HG03460 (cell line): Measurements from ENCODE around the gene SULF2.

Source experiments
- ATAC-seq: cut with Tn5 transposase; IDR thresholded peaks from one replicate; pipeline ENCODE4 v1.9.1; 2021; ENCODE audit not compliant: unreplicated experiment

The SULF2 gene

DNA sequence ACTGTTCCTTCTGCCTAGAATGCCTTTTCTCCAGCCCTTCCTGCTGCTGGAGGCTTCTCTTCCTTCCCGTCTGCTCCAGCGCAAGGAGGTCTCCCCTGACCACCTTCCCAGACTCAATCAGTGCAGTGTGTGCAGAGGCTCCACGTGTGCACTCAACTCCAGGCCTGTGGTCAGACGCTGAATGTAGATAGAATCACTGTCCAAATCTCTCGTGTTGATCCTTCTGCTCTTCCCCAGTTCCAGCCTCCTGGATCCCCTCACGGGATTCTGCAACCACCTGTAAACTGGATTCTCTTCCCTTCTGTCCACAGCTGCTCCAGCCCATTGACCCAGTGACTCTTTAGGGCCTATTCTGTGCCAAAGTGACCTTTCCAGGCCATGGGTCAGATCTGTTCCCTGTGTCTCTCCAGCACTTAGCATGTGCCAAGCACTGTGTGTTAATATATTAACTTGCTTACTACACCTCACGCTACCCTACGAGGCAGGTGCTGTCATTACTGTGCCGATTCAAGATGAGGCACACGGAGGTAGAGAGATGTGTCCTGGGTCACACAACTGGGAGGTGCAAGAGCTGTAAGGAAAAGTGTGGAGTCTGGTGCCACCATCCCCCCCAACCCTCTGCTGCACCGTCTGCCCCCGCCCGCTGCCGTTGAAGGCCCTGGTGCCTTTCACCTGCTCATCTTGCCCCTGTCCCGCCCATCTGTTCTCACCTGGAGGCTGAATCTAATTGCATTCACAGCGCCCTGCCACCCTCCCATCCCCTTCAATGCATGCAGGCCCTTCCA lies 112.2 kb downstream of the SULF2 start:
- no peak for ATAC-seq

DNA sequence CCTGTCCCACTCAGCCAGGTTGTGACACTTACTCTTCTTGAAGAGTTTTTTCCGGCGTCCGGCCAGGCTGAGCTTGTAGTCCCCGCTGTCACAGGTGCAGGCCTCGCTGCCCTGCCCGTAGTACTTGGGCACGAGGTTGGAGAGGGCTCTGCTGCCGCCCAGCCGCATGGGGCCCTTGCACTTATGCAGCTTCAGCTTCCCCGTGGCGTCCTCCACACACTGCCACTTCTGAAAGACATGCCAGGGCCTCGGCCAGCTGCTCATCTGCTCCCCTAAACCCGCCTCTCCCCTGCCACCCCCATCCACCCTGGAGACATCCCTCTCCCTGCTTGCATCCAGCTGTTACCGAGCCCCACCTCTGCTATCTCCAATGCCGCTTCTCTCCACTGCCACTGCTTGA lies 113.1 kb downstream of the SULF2 start:
- ATAC-seq: no peak

DNA sequence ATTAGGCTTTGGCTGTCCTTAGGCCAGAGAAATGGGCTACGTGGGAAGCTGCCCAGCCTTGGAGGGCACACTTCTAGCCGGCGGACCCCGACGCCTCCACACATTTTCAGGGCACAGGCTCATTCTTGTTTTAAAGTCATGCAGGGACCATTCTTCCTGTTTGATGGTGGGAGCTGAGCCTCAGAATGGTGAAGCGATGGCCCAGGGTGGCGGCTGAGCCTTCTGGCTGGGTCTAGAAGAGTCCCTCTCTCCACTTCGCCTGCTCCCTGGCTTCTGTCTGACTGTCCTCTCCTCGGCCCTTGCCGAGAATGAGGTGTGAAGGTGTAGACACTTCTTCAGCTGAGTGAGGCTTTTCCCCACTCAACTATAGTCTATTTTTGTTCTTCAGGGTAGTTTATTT lies 114.4 kb downstream of the SULF2 start:
- no peak for ATAC-seq

DNA sequence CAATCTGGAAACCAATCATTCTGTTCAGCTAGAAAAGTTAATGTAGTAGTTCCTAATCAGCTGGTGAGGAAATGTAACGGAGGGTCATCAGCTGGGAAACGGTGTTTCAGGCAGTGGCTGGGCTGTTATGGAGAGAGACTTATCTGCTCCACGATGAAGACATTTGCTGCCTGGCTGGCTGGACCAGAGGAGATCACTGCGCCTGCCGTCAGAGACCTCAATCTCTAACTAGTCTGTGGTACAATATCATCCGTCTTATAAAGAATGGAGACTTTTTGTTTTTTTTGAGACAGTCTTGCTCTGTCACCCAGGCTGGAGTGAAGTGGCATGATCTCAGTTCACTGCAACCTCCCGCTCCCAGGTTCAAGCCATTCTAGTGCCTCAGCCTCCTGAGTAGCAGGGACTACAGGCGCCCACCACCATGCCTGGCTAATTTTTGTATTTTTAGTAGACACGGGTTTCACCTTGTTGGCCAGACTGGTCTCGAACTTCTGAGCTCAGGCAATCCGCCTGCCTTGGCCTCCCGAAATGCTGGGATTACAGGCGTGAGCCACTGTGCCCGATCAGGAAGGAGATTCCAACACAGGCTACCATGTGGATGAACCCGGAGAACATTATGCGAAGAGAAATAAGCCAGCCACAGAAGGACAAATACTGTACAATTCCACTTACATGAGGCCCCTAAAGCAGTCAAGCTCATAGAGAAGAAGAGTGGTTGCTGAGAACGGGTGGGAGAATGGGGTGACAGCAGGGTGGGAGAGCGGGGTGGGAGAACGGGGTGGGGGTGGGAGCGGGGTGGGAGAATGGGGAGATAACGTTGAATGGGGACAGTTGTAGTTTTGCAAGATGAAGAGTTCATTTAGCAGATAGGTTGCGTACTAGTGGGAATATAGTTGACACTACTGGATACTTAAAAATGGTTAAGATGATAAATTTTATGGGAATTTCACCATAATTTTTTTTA lies 115.1 kb downstream of the SULF2 start:
- ATAC-seq: no peak

DNA sequence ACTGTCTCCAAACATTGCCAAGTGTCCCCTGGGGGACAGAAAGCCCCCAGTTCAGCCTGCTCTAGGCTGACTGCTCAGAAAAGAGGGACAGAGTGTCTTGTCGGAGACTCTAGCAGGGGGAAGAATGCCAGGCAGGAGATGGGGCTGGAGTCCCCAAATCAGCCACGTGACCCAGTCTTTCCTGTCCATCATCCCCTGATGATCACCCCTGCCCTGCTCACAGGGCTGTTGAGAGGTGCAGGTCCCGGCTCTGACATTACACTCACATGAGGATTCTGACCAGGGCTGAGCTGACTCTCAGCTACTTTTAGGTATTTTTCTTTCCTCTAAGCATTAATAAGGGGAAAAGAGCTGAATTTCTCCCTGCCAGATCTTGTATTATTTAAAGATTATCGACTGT lies 115.8 kb downstream of the SULF2 start:
- no peak for ATAC-seq

DNA sequence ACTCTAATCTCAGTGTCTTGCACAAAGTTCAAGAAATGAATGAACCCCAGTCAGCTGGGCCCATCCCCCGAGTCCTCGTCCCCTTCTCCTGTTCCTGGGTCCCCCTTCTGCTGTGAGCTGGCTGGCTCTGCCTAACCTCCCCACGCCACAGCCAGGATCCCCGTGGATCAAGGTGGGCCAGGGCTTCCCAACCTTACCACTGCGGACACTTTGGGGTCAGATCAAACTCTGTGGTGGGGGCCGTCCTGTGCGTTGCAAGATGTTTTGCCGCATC lies 116.2 kb downstream of the SULF2 start:
- ATAC-seq: no peak

DNA sequence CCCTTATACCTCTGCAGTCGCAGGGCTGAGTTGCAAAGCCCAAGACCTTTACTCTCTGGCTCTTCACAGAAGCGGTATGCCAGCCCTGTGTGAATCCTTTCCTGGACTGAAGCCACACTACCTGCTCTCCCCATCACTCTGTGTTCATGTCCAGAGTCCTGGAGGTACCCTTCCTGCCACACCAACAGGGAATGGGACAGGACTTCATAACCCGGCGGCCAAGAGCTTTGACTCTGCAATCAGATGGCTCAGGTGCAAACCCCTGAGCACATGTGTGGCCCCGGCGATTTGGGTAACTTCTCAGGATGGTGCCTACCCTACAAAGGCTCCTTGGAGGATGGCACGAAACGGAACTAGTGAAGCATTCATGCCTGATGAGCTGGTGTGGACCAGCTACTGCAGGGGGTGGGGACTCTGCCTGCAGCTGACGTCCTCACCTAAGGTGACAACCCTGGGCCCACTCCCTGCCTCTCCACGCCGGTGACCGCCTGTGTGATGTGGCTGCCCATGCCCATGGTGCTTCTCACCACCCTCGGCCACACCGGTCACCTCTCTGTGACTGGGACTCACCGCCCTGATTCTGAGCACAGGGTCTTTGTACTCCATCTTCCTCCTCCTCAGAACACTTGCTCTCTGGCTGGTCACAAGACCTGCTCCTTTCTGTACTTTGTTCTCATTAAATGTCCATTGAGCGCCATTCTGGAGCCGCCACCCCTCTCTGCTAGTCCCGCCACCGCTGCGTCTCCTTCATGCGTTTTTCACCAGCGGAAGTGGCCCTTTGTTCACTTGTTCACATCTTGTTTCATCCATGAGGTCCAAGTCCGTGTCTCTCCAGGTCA lies 116.7 kb downstream of the SULF2 start:
- ATAC-seq: no peak

DNA sequence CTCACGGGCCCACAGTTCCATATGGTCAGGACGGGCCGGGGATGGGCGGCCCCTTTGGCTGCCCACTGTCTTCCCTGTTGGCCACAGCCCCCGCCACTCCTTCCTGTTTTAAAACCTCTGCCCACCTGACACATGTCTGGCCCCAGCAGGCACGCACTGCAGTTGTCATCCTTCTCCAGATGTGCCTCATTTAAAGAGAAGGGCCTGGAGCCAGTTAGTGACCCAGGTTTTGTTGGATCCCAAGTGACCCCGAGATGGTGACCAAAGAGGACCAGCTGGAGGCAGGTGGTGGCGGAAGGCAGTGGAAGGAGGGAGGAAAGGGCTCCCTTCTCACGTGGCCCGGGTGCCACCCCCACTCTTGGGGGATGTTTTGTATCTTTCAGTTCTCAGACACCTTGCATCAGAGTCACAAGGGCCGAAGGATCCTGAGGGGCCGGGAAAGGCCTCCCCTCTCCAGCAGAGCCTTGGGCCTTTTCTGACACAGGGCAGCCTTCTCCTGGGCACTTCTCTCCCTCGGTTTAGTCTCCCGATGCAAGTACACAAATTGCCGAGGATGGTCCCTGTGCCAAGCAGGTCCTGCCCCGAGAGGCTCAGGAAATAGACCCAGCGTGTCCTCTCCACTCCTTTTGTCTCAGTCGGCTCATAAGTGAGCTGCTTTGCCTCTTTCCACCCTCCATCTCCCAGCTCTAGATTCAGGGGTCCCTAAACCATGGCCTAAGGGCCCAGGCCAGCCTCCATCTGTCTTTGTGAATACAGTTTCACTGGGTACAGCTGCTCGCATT lies 117.6 kb downstream of the SULF2 start:
- ATAC-seq: no peak

DNA sequence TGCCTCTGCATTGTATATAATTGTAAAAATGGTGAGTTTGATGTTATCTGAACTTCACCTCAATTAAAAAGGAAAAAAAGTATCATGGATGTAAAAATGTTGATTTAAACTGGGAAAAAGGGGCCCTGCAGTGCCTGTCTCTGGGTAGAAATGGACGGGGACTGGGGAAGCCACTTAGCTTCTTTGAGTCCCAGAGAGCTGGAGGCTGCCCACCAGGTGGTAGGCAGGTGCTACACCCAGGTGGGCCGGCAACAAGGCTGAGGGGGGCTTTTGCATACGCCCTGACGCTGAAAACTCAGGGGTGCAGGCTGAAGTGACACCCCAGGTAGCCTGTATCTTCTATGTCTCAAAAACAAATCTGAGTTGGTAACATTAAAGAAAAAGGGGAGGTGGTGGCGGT lies 118.2 kb downstream of the SULF2 start:
- no peak for ATAC-seq

DNA sequence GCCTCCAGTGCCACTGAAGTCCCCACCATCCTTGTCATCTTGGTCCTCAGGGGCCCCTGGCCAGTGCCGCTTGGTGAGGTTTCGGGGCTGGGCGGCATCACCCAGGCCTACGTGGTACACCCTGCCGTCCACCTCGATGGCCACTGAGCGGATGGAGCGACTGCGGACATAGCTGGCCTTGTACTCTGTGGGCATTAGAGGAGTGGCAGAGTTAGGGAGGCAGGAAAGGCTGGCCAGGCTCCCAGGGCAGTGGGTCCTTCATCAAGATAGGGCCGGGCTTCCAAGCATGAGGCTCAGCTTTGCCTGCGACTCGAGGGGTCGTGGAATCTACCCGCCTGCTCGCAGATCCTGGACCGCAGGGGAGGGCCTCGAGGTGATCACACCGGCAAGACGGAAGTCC lies 119.0 kb downstream of the SULF2 start:
- ATAC-seq: no peak

DNA sequence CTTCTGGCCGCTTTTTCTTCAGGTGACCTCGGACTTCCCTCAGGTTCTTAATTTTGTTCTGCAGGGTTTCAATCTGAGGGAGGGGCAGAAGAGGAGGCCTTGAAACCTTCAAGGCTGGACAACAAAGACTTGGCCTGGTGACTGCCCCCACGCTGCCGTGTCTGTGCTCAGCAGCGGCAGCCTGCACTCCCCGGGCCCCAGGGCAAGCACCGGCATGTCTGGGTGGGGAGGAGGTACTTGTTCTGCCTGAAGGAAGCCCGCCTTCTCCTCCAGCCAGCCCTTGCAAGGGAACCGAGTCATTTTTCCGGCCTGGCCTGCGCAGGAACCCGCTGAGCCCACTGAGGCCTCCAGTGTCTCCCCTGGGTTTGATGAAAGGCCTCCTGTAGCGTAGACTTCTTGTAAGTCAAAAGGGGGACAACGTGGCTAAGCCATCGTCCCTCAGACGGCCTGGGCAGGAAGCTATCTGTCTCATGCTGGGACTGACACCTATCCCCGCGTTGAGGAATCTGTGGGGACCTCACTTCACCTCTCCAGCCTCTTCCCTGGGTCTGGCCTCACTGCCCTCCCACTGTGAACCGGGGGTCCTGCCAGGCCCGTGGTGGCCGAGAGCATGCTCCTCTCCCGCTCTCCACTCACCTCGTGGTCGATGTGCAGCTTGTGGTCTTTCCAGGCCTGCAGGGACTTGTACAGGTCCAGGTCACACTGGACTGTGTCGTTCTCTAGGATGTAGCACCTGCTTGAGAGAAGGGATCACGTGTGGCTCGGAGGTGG lies 119.9 kb downstream of the SULF2 start:
- ATAC-seq: no peak

DNA sequence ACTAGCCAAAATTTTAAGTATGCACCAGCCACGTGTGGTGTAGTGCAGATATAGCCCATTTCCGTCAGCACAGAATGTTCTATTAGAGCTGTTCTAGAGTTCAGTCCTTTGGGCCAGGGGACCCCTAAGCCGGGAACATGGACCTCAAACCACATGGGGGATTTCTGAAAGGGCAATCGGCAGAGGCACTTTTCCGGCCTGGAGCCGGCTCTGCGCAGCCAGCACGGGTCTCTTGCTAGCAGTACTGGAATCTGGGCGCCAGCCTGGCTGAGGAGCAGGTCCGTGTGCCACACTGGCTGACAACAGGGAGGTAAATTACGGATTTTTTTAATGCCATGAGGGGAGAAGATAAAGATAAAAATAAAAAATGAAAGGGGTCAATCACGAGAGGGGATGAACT lies 120.5 kb downstream of the SULF2 start:
- no peak for ATAC-seq

DNA sequence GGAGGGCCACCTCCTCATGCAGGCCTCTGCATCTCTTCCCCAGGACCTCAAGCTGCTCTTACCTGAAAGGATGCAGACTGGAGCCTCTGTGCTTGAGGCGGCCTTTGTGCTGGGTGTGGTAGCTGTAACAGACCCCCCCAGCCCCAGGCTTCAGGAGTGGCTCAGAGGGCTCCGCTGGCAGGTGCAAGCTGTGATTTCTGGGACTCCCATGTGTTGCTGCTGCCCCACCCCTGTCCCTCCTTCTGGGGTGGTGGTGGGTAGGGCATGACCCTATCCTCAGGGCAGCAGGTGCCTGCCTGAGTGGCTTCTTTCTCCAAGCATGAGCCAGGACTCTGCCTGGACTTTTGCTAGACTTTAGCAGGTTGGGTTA lies 121.2 kb downstream of the SULF2 start:
- ATAC-seq: no peak

DNA sequence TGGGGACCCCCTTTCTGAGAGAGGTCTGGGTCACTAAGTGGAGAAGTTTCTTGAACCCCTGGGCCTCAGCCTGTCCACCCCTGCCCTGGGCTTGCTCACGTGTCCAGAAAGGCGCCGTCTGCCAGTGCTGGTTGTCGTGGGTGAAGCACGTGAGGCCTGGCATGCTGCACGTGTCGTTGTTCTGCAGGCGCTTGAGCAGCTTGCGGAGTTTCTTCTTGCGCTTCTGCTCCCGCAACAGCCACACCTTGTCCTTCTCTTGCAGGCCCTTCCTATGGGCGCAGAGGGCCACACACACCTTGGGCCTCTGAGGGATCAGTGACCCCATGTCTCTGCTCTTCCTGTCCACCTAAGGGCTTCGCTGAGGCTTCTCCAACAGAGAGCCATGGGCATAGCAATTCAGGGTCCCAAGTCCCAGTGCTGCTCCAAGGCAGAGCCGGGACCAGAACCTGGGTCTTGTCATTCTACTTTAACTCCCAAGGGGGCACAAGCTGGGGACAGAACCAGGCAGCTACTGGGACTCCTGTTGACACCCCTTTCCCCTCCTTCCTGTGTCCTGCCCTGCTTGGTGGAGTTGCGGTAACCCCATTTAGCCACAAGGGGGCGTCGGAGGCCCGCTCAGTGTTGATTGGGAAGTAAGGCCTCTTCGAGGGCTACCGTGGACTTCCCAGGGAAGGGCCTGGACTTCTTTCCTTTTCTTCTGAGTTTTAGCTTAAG lies 121.8 kb downstream of the SULF2 start:
- no peak for ATAC-seq

DNA sequence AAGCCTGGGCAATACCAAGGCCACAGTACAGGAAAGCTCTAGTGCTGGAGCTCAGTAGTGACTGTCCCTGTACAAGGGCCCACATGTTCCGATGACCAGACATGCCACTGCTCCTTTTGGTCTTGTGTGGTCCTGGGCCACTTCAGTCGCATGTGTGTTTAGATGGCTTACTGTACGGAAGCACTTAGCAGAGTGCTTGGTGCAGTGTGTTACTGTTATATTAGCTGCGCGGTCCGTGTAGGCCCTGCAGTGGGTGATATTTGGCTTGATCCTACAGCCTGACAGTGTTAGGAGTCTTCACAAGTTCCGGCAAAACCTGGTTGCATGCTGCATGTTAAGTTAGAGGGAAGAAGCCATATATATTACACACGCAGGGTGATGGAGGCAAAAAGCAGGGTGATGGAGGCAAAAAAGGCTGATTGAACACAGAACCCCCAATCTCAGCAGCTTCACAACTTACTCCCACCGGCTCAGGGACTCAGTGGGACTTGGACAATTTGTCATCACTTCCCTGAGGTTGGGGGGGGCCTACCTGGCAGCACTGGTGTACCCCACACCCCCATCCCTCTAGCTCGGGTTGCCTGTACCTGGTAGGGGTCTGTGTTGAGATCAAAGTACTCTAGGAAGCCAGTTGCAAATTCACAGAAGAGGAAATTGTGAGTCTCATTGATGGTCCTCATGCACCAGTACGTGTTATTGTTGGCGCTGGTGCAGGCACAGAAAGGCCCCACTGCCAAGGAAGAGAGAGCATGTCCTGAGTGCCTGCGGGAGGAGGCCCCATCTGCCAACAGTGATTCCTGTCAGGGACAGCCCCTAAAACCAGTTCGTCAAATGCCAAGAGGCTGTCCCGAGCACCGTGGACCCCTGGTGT lies 122.6 kb downstream of the SULF2 start:
- no peak for ATAC-seq

DNA sequence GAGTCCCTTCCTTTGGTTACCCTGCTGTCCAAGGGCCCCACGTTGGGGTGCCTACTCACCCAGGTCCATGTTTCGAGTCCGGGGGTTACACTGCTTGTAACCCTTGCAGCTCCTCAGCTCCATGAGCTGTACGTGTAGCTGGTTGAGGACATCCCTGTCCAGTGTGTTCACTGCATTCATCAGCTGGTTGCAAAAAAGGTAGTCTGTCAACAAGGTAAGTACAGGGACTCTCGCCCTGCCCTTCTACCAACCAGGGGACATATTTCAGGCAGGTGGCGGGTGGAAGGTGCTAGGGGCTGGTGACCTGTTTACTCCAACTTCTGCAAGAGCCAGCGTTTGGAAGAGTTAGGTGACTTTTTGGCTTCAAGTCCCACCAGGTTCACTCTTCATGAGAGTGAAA lies 123.6 kb downstream of the SULF2 start:
- ATAC-seq: no peak

DNA sequence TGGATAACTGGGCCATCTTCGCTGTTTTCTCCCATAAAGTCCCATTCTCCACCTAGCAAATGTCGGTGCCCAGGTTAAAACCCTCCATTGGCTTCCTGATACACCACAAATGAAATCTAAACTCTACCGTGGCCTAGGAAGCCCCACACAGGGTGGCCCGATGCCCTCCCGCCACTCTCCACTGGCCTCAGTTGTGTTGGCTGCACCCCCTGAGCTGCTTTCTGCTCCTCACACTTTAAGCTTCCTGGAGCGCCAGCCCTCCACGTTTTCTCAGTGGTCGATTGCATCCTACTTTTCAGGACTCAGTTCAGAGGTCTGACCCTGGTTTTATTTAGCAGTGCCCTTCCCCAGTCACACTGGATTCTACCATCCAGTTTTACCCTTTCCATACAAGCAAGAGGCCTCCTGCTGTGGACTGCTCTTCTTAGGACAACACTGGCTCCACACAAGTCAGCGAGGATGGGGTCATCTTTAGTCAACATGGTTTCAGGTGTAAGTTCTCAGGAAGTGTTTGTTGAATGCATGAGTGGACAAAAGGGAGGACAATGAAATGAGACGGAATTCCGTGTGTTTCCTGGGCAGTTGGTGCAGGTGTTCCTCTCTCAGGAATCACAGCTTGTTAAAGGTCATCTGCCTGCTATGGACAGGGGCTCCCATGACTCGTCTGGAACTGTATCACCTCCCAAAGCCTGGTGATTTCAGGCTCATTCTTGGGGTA lies 124.1 kb downstream of the SULF2 start:
- no peak for ATAC-seq

DNA sequence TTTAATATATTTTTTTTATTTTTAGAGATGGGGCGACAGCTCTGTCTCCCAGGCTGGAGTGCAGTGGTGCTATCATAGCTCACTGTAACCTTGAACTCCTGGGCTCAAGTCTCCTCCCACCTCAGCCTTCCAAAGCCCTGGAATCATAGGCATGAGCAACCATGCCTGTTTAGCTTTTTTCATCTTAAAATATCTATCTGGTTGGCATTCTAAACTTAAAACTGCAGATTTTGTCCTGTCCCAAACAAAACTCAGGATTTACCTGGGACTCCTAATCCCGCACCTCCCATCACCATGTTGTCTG lies 124.7 kb downstream of the SULF2 start:
- no peak for ATAC-seq
